Mucosa of stomach (tissue), 1 donor: ENCODE measurements around the gene YOD1.

Source experiments
- H3K27me3 ChIP-seq: one replicate; pipeline ENCODE4 v1.7.0; 2013; ENCODE audit warnings: mild to moderate bottlenecking, low read length; ENCODE audit not compliant: control insufficient read depth, insufficient read depth
- H3K36me3 ChIP-seq: one replicate; pipeline ENCODE4 v1.7.0; 2013; ENCODE audit warnings: low read length; ENCODE audit not compliant: control insufficient read depth, insufficient read depth
- H3K4me1 ChIP-seq: one replicate; pipeline ENCODE4 v1.7.0; 2013; ENCODE audit warnings: mild to moderate bottlenecking, low read length; ENCODE audit not compliant: control insufficient read depth, insufficient read depth
- H3K4me3 ChIP-seq: one replicate; pipeline ENCODE4 v1.7.0; 2013; ENCODE audit warnings: low read length
- H3K9ac ChIP-seq: one replicate; pipeline ENCODE4 v1.7.0; 2013; ENCODE audit warnings: mild to moderate bottlenecking, low read length, moderate library complexity
- H3K9me3 ChIP-seq: one replicate; pipeline ENCODE4 v1.7.0; 2013; ENCODE audit warnings: mild to moderate bottlenecking, low read length, moderate library complexity; ENCODE audit not compliant: control insufficient read depth
- donor health status: Pancreatic carcinoma.

YOD1 gene

DNA sequence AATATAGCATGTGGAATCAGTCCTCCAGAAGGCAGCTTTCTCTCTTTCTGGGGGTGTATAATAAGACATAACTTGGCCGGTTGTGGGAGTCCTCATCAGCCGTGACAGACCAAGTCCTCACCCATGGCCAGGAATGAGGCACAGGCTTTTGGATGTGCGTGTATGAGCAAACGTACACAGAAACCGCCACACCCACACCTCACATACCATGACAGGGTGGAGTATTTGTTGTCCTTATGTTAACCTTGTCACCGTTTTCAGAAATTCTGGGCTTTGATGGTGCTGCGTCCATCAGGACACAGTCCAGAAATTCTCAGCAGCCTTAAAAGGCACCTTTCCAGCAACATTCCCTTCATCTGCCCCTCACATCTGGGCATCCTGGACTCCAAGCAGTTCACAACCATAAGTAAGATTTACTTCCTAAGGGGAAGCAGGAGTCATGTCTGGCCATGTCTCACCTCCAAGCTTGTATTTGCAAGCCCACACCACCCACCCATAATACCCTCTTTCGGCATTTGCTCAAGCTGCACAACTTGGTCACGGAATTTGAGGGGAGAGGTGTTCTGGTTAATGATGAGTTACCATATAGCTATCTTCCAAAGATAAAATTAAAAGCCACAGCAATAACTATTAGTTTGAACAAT is 30.8 kb downstream of the YOD1 start:
- H3K27me3 ChIP-seq, result no peaks in the 10 kb centered on the region
- no peaks in the 10 kb centered on the region for H3K9me3 ChIP-seq
- no peak overlapping the region for H3K4me3 ChIP-seq
- H3K9ac ChIP-seq, result peak overlapping the region; percentile 77
- H3K4me1 ChIP-seq, result peaks cover 76% of the 10 kb centered on the region
- H3K36me3 ChIP-seq, result peaks cover 12% of the 10 kb centered on the region

DNA sequence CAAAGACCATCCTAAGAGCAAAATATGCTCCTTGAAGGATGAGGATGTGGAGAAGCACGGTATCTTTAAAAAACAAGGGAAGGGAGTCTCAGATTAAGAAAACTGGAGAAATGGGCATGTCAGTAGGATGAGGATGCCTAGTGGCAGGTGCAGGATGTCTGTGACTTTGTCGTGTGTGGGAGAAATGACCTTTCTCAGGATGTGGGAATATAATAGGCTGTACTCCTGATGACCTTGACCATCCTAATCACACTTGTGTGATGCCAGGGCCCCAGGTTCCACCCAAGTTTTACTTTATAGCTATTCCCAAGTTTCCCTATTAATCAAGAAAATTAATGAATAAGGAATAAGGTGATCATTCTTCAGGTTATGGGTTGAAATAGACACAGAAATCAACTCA is 31.3 kb downstream of the YOD1 start:
- Histone ChIP-seq H3K4me3 (no peak overlapping the region), H3K9me3 (no peaks in the 10 kb centered on the region), H3K9ac (peak overlapping the region; percentile 77), H3K36me3 (peaks cover 12% of the 10 kb centered on the region), H3K4me1 (peaks cover 71% of the 10 kb centered on the region), H3K27me3 (no peaks in the 10 kb centered on the region)

DNA sequence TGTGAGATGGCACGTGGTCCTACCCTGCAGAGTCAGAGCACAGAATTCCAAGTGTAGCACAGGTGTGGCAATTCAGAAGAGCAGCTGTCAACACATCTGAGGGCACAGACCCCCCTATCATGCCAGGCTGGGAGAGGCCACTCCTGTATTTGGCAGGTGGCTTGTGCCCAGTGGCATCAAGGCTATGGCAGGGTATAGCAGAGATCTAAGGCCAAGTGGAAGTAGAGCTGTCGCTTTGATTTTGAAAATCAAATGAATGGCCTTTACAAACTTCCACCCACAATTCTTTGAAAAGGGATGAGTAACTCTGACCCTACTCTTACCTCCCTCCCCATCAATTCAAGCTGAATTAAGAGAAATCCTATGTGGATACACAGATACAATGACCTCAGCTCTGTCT is 31.8 kb downstream of the YOD1 start:
- Histone ChIP-seq H3K4me1 (peaks cover 66% of the 10 kb centered on the region), H3K9me3 (no peaks in the 10 kb centered on the region), H3K36me3 (peaks cover 12% of the 10 kb centered on the region), H3K9ac (peak overlapping the region; percentile 77), H3K27me3 (no peaks in the 10 kb centered on the region), H3K4me3 (no peak overlapping the region)

DNA sequence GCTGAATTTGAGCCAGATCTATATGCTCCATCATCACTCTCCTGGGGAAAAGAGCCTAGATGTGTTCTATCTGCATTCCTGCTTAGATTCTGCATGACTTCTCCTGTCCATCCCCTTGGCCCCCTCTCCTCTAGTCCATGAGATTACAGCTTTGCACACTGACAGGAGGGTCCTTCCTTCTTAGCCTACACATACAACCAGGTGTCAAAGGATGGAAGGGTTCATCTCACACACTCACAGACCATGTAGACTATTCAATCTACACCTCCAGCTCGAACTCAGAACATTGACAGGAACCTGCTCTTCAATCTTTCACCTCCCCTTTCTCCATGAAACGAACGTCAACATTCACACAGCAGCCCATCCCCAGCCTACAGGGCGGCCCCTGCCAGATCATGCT is 32.3 kb downstream of the YOD1 start:
- H3K36me3 ChIP-seq, result peaks cover 7% of the 10 kb centered on the region
- peaks cover 62% of the 10 kb centered on the region for H3K4me1 ChIP-seq

DNA sequence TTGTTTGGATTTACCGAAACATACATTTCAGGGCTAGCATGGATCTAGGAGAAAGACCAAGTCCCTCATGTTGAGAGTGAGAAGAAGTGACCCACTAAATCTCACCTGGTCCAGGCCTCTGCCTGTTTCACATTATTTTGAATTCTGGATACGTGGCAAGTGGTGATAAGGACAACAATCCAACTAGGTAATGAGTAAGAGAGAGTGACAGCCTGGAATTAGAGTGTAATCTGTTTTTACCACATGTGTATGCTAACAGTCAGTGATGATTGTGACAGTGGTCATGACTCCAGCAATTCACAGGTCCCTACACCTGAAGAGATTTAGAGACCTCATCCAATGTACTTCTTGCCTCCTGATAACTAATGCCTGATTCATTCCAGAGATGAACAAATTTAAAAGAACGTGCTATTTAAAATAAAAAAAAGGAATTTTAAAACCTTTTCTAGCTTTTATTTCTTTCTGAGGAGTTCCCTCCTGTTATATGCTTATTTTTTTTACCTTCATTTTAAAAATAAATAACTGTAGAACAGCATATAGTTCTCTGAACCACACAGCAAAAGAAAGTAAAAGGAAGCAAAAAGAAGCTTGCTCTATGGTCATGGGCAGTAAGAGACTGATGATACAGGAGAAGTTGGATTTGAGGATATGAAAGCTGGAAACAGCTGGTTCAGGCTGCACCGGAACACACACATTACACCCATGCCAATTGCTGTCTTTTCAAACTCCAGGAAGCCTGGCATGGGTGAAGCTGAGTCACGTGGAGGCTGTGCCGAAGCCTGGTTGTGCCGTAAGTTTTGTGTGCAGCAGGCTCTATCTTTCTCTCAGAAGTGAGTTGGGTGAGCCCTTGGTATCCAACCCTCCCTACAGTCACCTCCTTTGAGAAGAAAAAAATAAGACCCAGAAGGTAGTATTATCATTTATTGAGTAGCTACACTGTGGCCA is 33.1 kb downstream of the YOD1 start:
- H3K9me3 ChIP-seq, result no peaks in the 10 kb centered on the region
- peak overlapping the region; percentile 77 for H3K9ac ChIP-seq
- H3K36me3 ChIP-seq, result peaks cover 7% of the 10 kb centered on the region
- no peak overlapping the region for H3K4me3 ChIP-seq
- H3K27me3 ChIP-seq, result no peaks in the 10 kb centered on the region
- H3K4me1 ChIP-seq, result peaks cover 53% of the 10 kb centered on the region

More for the DNA sequence above, 32.3 kb downstream of the YOD1 start:
- no peaks in the 10 kb centered on the region for H3K27me3 ChIP-seq
- H3K9me3 ChIP-seq, result no peaks in the 10 kb centered on the region
- H3K4me3 ChIP-seq, result no peak overlapping the region
- peak overlapping the region; percentile 77 for H3K9ac ChIP-seq

DNA sequence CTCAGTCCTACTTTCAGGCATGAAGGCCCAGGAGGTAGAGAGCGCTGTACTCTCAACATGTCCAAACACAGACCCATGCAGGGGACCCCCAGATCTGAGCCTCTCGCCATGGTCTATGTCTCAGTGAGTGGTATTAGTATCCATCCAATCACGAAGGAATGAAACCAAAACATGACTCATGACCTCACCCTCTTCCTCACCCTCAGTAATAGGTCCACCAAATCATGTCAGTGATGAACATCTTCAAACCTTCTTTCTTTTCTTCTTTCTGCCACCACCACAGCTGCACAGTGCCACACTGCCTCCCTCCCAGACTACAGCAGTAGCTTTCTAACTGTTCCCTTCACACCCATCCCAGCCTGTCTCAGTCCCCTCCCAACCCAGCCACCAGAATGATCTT is 35.2 kb downstream of the YOD1 start:
- no peaks in the 10 kb centered on the region for H3K27me3 ChIP-seq
- no peaks in the 10 kb centered on the region for H3K36me3 ChIP-seq
- no peak overlapping the region for H3K9ac ChIP-seq
- H3K9me3 ChIP-seq, result no peaks in the 10 kb centered on the region
- no peak overlapping the region for H3K4me3 ChIP-seq
- H3K4me1 ChIP-seq, result peaks cover 44% of the 10 kb centered on the region

DNA sequence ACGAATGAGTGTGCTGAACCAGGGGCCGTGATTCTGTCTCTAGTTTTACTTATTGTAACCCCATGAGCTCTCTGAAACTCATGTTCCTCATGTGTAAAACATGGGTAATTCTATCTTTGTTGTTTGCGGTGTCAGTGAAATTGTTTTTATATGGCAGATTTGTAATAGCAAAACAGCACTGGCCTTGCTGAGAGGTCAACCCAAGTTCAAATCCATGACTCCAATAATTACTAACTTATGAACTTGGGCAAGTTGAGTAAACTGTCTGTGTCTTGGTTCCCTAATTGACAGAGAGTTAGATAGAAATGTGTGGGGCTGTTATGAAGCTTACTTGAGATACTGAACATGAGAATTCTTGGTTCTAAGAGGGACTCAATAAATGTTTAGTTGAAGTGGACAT is 36.3 kb downstream of the YOD1 start:
- Histone ChIP-seq H3K36me3 (no peaks in the 10 kb centered on the region), H3K4me3 (no peak overlapping the region), H3K4me1 (peaks cover 44% of the 10 kb centered on the region), H3K9ac (no peak overlapping the region), H3K9me3 (no peaks in the 10 kb centered on the region), H3K27me3 (no peaks in the 10 kb centered on the region)

DNA sequence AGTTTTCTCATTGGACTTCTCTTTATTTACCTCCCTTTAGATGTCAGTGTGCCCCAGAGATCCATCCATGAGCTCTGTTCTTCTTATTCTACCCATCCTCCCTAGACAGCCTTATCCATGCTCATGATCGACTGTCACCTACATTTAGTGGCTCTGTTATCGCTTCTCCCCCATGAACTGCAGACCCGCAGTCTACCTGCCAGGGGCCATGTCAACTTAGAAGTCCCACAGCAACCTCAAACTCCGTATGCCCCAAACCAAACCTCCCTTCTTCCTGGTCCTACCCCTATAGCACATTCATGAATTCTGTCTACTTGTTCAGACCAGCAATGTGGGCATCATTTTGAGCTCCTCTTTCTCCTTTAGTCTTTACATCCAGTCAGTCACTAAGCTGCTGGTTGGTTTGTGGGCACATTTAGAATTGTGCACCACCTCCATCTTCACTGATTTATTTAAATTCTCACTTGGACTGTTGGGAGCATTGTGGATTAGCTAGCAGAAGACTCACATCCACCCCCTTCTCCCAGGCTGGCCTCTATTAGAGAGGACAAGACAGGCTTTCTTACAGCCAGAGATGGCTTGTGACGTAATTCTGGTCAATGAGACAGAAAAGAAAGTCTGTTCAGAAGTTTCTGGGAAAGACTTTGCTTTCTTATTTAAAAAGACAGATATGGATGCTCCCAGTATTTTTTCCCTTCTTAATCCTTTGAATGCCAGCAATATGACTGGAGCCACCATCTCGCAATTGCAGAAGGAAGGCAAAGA is 37.5 kb downstream of the YOD1 start:
- Histone ChIP-seq H3K4me3 (no peak overlapping the region), H3K9me3 (no peaks in the 10 kb centered on the region), H3K27me3 (no peaks in the 10 kb centered on the region), H3K9ac (no peak overlapping the region), H3K4me1 (peaks cover 44% of the 10 kb centered on the region), H3K36me3 (no peaks in the 10 kb centered on the region)

DNA sequence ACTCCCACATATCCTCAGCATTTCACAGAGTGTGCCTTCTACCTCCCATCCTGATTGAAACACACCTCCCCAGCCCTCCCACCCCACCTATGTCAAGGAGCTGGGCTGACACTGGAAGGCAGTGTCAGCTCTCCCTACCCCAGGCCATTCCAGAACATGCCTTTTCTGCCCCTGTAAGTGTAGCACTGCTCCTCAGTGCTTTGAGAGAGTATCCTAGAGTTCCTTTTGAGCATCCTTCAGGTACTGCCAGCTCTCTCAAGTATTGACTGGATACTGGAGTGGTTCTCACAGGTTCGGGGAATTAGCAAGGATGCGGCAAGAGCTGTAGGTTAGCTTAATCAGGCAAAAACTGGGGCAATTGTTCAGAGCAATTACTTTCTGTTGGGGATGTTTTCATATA is 40.3 kb downstream of the YOD1 start:
- no peaks in the 10 kb centered on the region for H3K36me3 ChIP-seq
- no peak overlapping the region for H3K4me3 ChIP-seq
- peak overlapping the region; percentile 66 for H3K9ac ChIP-seq
- no peaks in the 10 kb centered on the region for H3K9me3 ChIP-seq
- no peaks in the 10 kb centered on the region for H3K27me3 ChIP-seq
- H3K4me1 ChIP-seq, result peaks cover 62% of the 10 kb centered on the region

DNA sequence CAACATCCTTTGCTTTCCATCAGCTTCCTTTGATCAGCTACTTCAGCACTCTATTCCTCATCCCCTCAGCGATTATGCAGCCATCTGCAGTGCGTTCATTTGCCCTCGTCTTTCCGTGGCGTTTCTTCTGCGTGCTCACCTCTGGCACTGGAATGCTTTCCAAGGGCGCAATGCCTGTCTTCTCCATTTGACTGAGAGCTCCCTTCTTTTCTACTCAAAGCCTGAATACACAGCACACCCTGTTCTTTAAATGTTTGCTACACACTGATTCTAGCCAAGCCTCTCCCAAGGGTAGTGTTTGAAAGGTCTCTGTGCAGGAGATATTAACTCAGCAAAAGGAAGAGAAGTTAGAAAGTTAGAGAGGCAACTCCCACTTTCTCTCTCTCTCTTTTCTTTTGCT is 41.1 kb downstream of the YOD1 start:
- Histone ChIP-seq H3K36me3 (no peaks in the 10 kb centered on the region), H3K4me1 (peaks cover 70% of the 10 kb centered on the region), H3K9me3 (no peaks in the 10 kb centered on the region), H3K9ac (peak overlapping the region; percentile 66), H3K4me3 (no peak overlapping the region), H3K27me3 (no peaks in the 10 kb centered on the region)

DNA sequence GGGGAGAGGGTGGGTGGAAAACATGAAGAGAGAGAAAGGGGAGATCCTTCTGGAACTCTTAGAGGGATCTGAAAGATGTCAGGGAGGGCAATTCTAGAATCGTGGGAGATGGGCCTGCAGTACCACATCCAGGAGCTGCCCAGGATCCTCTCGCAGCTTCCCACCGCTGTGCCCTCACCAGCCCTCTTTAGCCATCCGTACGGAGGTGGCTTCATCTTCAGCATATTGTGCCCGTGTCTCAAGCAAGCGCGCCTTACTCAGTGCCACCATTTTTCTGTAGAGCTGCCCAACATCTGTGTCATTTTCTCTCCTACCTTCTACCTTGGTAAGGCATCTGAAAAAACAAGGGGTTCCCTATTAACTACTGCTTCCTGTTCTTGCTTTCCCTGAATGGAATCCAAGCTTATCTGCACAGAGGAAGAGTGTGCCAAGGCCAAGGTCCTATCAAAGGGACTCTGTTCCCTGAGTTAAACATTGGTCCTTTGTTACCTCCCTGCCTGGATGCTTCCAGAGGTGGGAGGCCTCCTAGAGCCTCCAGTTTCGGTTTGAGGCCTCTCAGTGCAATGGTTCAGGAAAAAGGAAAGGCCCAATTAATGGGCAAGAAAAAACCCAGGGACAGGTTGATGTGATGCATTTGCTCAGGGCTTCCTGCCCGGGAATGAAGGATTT is 41.7 kb downstream of the YOD1 start:
- H3K27me3 ChIP-seq, result no peaks in the 10 kb centered on the region
- H3K9ac ChIP-seq, result peak overlapping the region; percentile 66
- H3K36me3 ChIP-seq, result no peaks in the 10 kb centered on the region
- no peaks in the 10 kb centered on the region for H3K9me3 ChIP-seq
- no peak overlapping the region for H3K4me3 ChIP-seq
- peaks cover 76% of the 10 kb centered on the region for H3K4me1 ChIP-seq
